ENCODE measurements around the gene HPSE. TPM values are rescaled to one million over a fixed set of nuclear protein-coding genes. Genes with fewer than 3 reads are reported as not detected.

Gene HPSE
- total and polyA plus RNA-seq, 2 donors (not counting 3 experiments of a cell fraction or from before 2014, with no cell fraction given) = 3.5 to 7.0 TPM

DNA sequence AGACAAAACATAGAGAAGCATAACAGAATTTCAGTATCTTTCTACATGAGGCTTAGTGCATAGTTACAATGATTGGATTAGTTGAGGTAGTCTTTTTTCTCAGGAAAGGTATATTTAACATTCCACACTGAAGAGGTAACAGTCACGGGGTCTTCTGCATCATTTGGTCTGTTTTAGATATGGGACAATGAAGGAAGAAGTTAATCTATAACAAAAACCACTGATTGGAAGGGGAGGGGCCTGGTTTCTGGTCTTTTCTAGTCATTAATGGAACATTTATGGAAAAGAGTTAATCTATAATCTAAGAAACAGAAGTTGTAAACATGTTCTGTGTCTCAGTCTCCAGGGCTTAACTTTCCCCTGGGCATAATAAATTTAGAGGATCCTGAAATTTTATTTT is 37.3 kb upstream of the HPSE start:
- no peak for TF ChIP-seq MYC (IDR thresholded peaks at IDR 0.05; ENCODE audit: low read depth, low read length)
- TF ChIP-seq JUN (IDR thresholded peaks at IDR 0.05; ENCODE audit: borderline replicate concordance, insufficient read depth, insufficient read length, low read depth) = no peak
- TF ChIP-seq POLR2A (IDR thresholded peaks at IDR 0.05; ENCODE audit: low read depth, low read length) = no peak
- TF ChIP-seq FOS (IDR thresholded peaks at IDR 0.05; ENCODE audit: borderline replicate concordance, insufficient read depth, low read length) = no peak
- TF ChIP-seq CTCF (IDR thresholded peaks at IDR 0.05; ENCODE audit: extremely low read depth in 1 of 2, insufficient read depth in 1 of 2, low read depth in 1 of 2, low read length in 2 of 2) = no peak
- no peak for TF ChIP-seq MAX (IDR thresholded peaks at IDR 0.05; ENCODE audit: insufficient read depth, insufficient read length)
- no peak for TF ChIP-seq EZH2 (IDR thresholded peaks at IDR 0.05; ENCODE audit: borderline replicate concordance, low read depth, low read length, severe bottlenecking)
- TF ChIP-seq GATA2 (IDR thresholded peaks at IDR 0.05; ENCODE audit: insufficient read depth, insufficient read length, low read depth, low read length) = no peak
- TF ChIP-seq POLR2AphosphoS5 (IDR thresholded peaks at IDR 0.05; ENCODE audit: insufficient read depth, low read depth, low read length) = no peak

More for the DNA sequence above, 37.3 kb upstream of the HPSE start:
- no TSS peak for BruUV-seq (replicated peaks)
- dilution Hi-C loops (cut with MboI; ENCODE audit: extremely low pct_ligation_motif_present, low sequenced_read_pairs) (no loop called here), intact Hi-C loops (cut with micrococcal nuclease) (no loop called here)
- H3K27ac ChIP-seq (ENCODE audit: insufficient read depth, low read depth, low read length) = no peak overlapping the region
- H3K4me1 ChIP-seq (ENCODE audit: control insufficient read depth, extremely low read depth, insufficient read depth, low read length) = no peaks in the 10 kb centered on the region
- no peaks in the 10 kb centered on the region for H3K9me3 ChIP-seq (replicated peaks; ENCODE audit: control insufficient read depth, insufficient read depth, low read length)
- H2AFZ ChIP-seq (ENCODE audit: low read depth, low read length) = no peak overlapping the region
- CTCF ChIA-PET = interaction anchor here (0.6 to 2.1 kb wide), 4 partner anchors 9 to 58 kb away, joined by 3 to 10 read pairs (median 4); no protein-coding TSS in a partner anchor
- H3K36me3 ChIP-seq (ENCODE audit: control insufficient read depth in 2 of 2, extremely low read depth in 1 of 2, insufficient read depth in 2 of 2, low read length in 2 of 2) = no peaks in the 10 kb centered on the region
- H3K9me1 ChIP-seq (replicated peaks; ENCODE audit: control insufficient read depth, extremely low read depth, insufficient read depth, low read length) = no peaks in the 10 kb centered on the region
- H3K27me3 ChIP-seq (ENCODE audit: control insufficient read depth in 2 of 2, insufficient read depth in 2 of 2, low read length in 2 of 2) = no peaks in the 10 kb centered on the region
- POLR2A ChIA-PET = no interaction called here
- FAIRE-seq (no peak), DNase-seq (ENCODE audit: low read depth, low spot score) (no peak)
- no peak overlapping the region for H3K9ac ChIP-seq (replicated peaks; ENCODE audit: extremely low read depth, insufficient read depth, low read length)
- no peak overlapping the region for H3K4me2 ChIP-seq (ENCODE audit: insufficient read depth, low read length)
- no peaks in the 10 kb centered on the region for H4K20me1 ChIP-seq (replicated peaks; ENCODE audit: control insufficient read depth, extremely low read depth, insufficient read depth, low read length)
- H3K79me2 ChIP-seq (ENCODE audit: control insufficient read depth, insufficient read depth, low read length) = no peaks in the 10 kb centered on the region
- H3K4me3 ChIP-seq (replicated peaks in 1 of 3; ENCODE audit: insufficient read depth in 1 of 3, low read depth in 1 of 3, low read length in 3 of 3) = no peak overlapping the region
